ENCODE measurements around the gene LCAT. TPM values are rescaled to one million over a fixed set of nuclear protein-coding genes. Genes with fewer than 3 reads are reported as not detected.

The LCAT gene
- total RNA-seq, 2 donors from 2014 or later = 6.9 to 17.4 TPM

DNA sequence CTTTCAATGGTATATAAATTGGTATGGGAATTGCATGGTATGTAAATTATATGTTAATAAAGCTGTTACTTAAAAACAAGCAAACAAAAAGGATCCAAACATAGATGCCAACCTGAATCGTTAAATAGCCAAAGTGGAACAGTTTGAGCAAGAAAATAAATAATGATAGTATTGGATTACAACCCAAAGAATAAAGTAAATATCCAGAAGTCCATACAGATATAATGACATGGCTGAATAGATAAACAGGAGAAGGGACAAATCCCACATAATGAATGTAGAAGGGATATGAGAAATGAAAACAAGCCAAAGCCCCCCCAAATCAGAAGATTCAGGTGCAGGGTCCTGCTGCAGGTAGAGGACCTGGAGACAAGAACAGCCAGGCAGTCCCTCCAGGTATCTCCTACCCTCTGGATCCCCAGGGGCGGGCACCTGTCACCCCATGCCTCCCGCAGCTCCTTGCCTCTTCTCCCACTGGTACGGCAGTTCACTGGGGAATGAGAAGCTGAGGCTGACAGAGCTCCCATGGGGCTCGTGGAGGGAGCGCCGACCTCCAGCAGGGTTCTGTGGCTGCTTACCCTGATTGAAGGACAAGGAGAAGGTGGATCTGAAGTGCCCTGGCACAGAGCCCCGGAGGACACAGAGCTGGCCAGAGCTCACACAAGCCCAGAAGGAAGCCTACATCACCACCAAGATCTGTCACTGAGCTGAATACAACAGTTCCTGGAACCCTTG lies 9.9 kb upstream of the LCAT start:
- Histone ChIP-seq H3K27me3 (replicated peaks; ENCODE audit: insufficient read depth) (no peaks in the 10 kb centered on the region), H3K9me3 (no peaks in the 10 kb centered on the region), H3K27ac (peak overlapping the region in 1 of 2 donors; percentile 55), H3K36me3 (peaks cover 11 to 14% of the 10 kb centered on the region in 2 donors), H3K4me1 (replicated peaks) (peaks cover 5% of the 10 kb centered on the region), H3K4me3 (no peak overlapping the region)
- WGBS = 84% methylated on average over 8 of the region's 8 CpGs
- DNase-seq (ENCODE audit: low spot score) = no peak
- intact Hi-C loops (cut with DNase I) = no loop called here
- no peak for TF ChIP-seq POLR2AphosphoS5 (IDR thresholded peaks at IDR 0.05)
- TF ChIP-seq POLR2A (IDR thresholded peaks at IDR 0.05) = no peak
- TF ChIP-seq CTCF (IDR thresholded peaks at IDR 0.05) = no peak

DNA sequence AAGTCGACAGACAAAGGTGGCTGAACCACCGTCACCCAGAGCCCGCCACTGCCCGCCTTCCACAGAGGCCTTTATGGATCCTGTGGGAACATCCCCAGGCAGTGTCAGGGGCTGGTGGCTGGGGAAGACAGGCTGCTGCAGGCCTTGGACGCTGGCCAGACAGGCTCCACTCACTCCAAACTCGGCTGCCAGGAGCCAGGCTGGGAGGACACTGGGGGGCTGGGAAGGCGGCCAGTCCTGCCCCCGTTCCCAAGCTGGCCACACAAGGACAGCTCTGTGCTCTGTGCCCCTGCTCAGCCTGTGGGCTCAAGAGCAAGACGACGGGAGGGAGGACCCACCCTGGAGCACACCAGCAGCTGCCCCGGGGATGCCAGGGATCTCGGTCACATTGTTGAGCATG lies 7.6 kb upstream of the LCAT start:
- Histone ChIP-seq H3K9me3 (no peaks in the 10 kb centered on the region), H3K27me3 (replicated peaks; ENCODE audit: insufficient read depth) (no peaks in the 10 kb centered on the region), H3K4me3 (no peak overlapping the region), H3K27ac (peak overlapping the region in 1 of 2 donors; percentile 33), H3K4me1 (replicated peaks) (peaks cover 5% of the 10 kb centered on the region), H3K36me3 (peaks cover 17 to 25% of the 10 kb centered on the region in 2 donors)
- no peak for DNase-seq (ENCODE audit: low spot score)
- WGBS = 33% methylated on average over 8 of the region's 12 CpGs
- intact Hi-C loops (cut with DNase I) = no loop called here
- no peak for TF ChIP-seq POLR2A (IDR thresholded peaks at IDR 0.05)
- no peak for TF ChIP-seq POLR2AphosphoS5 (IDR thresholded peaks at IDR 0.05)

DNA sequence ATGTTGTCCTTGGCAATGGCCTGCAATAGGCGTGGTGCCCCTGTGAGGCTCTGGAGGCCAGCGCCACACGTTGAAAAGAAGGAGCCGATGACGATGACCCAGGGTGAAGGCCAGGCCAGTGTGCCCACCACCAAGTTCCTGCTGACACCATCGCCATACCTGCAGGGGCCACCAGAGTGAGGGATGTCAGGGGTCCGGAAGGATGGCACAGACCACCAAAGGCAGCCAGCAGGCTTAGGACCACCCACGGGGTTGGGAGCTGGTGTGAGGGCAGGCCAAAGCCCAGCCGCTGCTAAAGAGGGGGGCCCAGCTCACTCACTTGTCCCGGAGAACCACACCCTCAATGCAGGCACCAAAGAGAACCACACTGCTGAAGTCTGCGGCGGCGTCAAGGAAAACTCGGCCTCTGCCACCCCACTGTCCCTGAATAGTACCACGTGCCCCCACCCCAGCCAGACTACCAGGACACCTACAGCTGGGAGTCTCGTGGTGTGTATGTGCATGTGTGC lies 6.5 kb upstream of the LCAT start:
- Histone ChIP-seq H3K4me3 (no peak overlapping the region), H3K27ac (no peak overlapping the region), H3K27me3 (replicated peaks; ENCODE audit: insufficient read depth) (no peaks in the 10 kb centered on the region), H3K36me3 (peaks cover 28 to 36% of the 10 kb centered on the region in 2 donors), H3K9me3 (no peaks in the 10 kb centered on the region), H3K4me1 (replicated peaks) (peaks cover 5% of the 10 kb centered on the region)
- DNase-seq (ENCODE audit: low spot score) = no peak
- 86% methylated on average over 16 of the region's 16 CpGs for WGBS
- no peak for TF ChIP-seq CTCF (IDR thresholded peaks at IDR 0.05)
- TF ChIP-seq POLR2A (IDR thresholded peaks at IDR 0.05) = no peak
- no peak for TF ChIP-seq POLR2AphosphoS5 (IDR thresholded peaks at IDR 0.05)
- intact Hi-C loops (cut with DNase I) = no loop called here

DNA sequence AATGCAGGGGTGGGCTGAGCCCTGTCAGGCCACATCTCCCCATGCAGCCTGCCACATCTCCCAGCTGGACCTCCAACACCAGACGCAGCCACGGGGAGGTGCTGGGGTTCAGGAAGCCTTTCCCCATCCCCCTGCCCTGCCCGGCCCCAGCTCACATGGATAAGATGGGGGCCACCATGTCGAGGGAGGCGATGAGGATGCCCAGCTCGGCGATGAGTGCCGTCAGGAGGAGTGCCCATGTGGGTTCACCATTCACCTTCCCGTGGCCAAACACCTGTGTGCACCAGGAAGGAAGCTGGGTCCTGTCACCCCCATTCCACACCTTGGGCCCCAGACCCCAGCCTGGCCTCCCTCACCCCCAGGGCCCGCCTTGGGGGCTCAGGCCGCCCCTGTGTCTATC lies 5.7 kb upstream of the LCAT start:
- DNase-seq (ENCODE audit: low spot score) = no peak
- no peaks in the 10 kb centered on the region for H3K9me3 ChIP-seq
- TF ChIP-seq CTCF (IDR thresholded peaks at IDR 0.05) = no peak
- TF ChIP-seq POLR2AphosphoS5 (IDR thresholded peaks at IDR 0.05) = no peak
- TF ChIP-seq POLR2A (IDR thresholded peaks at IDR 0.05) = no peak
- intact Hi-C loops (cut with DNase I) = no loop called here
- 96% methylated on average over 11 of the region's 11 CpGs for WGBS
- H3K36me3 ChIP-seq = peaks cover 28 to 36% of the 10 kb centered on the region in 2 donors
- no peak overlapping the region for H3K4me3 ChIP-seq
- no peak overlapping the region for H3K27ac ChIP-seq
- peaks cover 5% of the 10 kb centered on the region for H3K4me1 ChIP-seq (replicated peaks)
- no peaks in the 10 kb centered on the region for H3K27me3 ChIP-seq (replicated peaks; ENCODE audit: insufficient read depth)

- 90% methylated on average over 15 of the region's 15 CpGs for WGBS
- TF ChIP-seq CTCF (IDR thresholded peaks at IDR 0.05) (no peak), POLR2AphosphoS5 (IDR thresholded peaks at IDR 0.05) (no peak), POLR2A (IDR thresholded peaks at IDR 0.05) (no peak)
These were observed 4.1 kb upstream of the LCAT start for GRCh38 chr16:67948015-67948414.

More at GRCh38 chr16:67948015-67948414, 4.1 kb upstream of the LCAT start:
- Histone ChIP-seq H3K27ac (no peak overlapping the region), H3K27me3 (replicated peaks; ENCODE audit: insufficient read depth) (no peaks in the 10 kb centered on the region), H3K9me3 (no peaks in the 10 kb centered on the region), H3K4me1 (replicated peaks) (no peaks in the 10 kb centered on the region), H3K36me3 (peaks cover 28 to 36% of the 10 kb centered on the region in 2 donors), H3K4me3 (no peak overlapping the region)
- no peak for DNase-seq (ENCODE audit: low spot score)
- intact Hi-C loops (cut with DNase I) = no loop called here

Measured in prostate gland (tissue), 2 donors.